IPS-18a (cell line): ENCODE measurements around the gene HIBCH.
"Not testable (repeated sequence)": the region's sequence is repeated elsewhere in the genome, so short reads cannot be mapped to it uniquely, and the experiment has no call there.

Experiments
- H3K27ac ChIP-seq: one replicate; pipeline ENCODE4 v1.5.1; 2013; ENCODE audit warnings: low read length
- H3K27me3 ChIP-seq: one replicate; pipeline ENCODE4 v1.6.1; 2013; ENCODE audit warnings: mild to moderate bottlenecking, low read length; ENCODE audit not compliant: control insufficient read depth, insufficient read depth
- H3K36me3 ChIP-seq: one replicate; pipeline ENCODE4 v1.6.1; 2013; ENCODE audit warnings: low read depth, low read length; ENCODE audit not compliant: control insufficient read depth
- H3K4me1 ChIP-seq: one replicate; pipeline ENCODE4 v1.6.1; 2013; ENCODE audit warnings: low read depth, low read length; ENCODE audit not compliant: control insufficient read depth
- H3K4me3 ChIP-seq: one replicate; pipeline ENCODE4 v1.5.1; 2013; ENCODE audit warnings: low read length
- H3K9ac ChIP-seq: one replicate; pipeline ENCODE4 v1.6.1; 2013; ENCODE audit warnings: mild to moderate bottlenecking, low read length, moderate library complexity
- H3K9me3 ChIP-seq: one replicate; pipeline ENCODE4 v1.6.1; 2013; ENCODE audit warnings: low read depth, low read length; ENCODE audit not compliant: control insufficient read depth

The HIBCH gene

DNA sequence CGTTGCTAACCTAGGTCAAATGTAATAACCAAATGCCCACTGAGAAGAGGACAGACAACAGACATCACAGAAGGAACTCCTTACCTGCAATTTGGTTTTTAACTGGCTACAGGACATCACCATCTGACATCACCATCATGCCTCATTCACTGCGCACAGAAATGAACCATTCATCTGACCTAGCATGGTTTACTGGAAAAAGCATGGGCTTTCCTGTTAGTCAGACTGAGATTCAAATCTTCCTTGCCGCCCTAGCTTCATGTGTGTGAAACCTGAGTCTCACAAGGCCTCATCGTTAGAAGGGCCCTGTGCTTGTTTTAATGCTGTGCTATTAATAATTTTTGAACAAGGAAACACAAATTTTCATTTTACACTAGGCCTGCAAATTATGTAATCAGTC, 1.1 kb upstream of the HIBCH start:
- Histone ChIP-seq H3K9ac (no peak overlapping the region), H3K27me3 (no peaks in the 10 kb centered on the region), H3K9me3 (no peaks in the 10 kb centered on the region), H3K36me3 (no peaks in the 10 kb centered on the region), H3K4me1 (peaks cover 8% of the 10 kb centered on the region), H3K4me3 (no peak overlapping the region), H3K27ac (no peak overlapping the region)

DNA sequence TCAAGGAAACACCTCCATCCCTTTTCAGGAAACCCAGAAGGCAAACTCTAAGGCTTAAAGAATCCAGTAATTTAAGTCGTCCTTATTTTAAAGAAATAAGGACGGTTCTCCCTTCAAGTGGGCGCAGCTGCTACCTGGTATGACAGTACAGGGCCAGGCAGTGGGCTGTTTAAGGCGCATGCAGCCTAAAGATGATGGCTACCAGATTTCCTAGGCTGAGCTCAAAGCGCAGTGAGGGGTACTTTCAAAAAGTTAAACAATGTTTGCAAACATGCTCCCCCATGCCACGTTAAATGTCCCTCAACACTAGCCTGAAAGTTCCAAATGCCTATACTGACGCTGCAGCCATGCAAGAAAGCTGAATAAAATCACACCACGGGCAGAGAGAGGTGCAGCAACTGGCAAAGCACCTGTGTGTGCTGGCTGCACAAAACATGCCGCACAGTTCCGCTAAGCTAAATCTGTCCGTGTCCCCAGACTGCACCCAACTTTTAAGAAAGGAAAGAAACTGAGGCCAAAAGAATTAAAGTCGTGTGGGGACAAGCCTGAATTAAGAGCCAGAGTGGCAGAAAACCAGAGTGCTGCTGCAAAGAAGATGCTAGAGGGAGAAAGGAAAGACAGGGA, 583 bp downstream of the HIBCH start:
- Histone ChIP-seq H3K27ac (no peak overlapping the region), H3K4me3 (peak overlapping the region; percentile 83), H3K36me3 (no peaks in the 10 kb centered on the region), H3K9ac (peak overlapping the region; percentile 51), H3K27me3 (no peaks in the 10 kb centered on the region), H3K9me3 (no peaks in the 10 kb centered on the region), H3K4me1 (peaks cover 8% of the 10 kb centered on the region)

DNA sequence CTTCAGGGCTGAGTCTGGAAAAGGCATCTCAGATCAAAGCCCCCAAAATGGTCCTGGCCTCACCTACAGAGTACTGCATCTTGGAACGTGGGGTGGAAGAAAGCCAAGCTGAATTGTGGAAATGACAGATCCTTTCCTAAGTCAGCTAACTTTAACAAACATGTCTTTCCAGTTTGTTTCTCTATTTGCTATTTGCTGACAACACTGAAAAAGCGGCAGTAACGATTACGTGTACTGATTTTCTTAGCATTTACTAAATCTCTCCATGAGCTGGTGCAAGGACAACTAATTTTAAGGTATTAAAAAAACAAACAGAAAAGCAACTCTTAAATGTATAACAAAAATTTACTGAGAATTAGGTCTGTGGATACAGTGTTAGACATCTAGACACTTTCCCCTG, 1.1 kb downstream of the HIBCH start:
- H3K4me3 ChIP-seq: peak overlapping the region; percentile 83
- H3K36me3 ChIP-seq: no peaks in the 10 kb centered on the region
- H3K27me3 ChIP-seq: no peaks in the 10 kb centered on the region
- peaks cover 8% of the 10 kb centered on the region for H3K4me1 ChIP-seq
- no peaks in the 10 kb centered on the region for H3K9me3 ChIP-seq
- no peak overlapping the region for H3K27ac ChIP-seq
- H3K9ac ChIP-seq: peak overlapping the region; percentile 51

DNA sequence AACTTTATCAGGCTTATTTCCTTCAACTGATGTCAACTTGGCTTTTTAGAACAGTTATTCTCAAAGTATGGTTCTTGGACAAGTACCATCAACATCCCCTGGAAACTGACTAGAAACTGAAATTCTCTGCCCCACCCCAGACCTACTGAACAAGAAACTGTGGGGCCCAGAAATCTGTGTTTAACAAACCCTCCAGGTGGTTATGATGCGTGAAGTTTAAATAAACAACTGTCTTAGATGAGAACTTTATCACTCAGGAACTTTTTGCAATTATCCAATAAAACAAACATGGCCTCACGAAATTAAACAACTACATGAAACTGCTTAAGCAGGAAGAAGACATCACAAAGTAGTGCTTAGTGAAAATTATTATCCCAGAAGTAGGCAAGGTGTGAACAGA, 4.4 kb downstream of the HIBCH start:
- H3K4me3 ChIP-seq: no peak overlapping the region
- no peak overlapping the region for H3K9ac ChIP-seq
- H3K9me3 ChIP-seq: no peaks in the 10 kb centered on the region
- no peaks in the 10 kb centered on the region for H3K36me3 ChIP-seq
- no peaks in the 10 kb centered on the region for H3K27me3 ChIP-seq
- no peak overlapping the region for H3K27ac ChIP-seq
- H3K4me1 ChIP-seq: peaks cover 7% of the 10 kb centered on the region

DNA sequence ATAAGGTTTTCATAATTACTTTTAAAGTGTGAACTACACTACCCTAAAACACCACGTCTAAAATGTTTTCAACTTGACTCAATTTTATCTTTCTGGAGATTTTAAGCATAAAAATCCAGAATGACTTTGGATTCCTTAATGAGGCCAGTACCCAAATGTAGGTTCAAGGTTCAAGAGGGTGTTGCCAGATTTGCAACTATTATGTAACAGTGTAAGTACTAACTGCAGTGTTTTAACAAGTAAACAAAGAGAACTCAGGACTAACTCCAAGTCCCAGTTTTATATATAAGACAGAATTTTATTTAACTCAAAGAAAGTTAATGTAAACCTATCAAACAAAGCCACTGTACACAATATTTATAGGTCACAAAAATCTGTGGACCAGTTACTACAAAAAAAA, 5.7 kb downstream of the HIBCH start:
- no peaks in the 10 kb centered on the region for H3K9me3 ChIP-seq
- H3K36me3 ChIP-seq: no peaks in the 10 kb centered on the region
- peaks cover 5% of the 10 kb centered on the region for H3K4me1 ChIP-seq
- no peaks in the 10 kb centered on the region for H3K27me3 ChIP-seq
- H3K27ac ChIP-seq: no peak overlapping the region
- H3K9ac ChIP-seq: no peak overlapping the region
- H3K4me3 ChIP-seq: no peak overlapping the region

DNA sequence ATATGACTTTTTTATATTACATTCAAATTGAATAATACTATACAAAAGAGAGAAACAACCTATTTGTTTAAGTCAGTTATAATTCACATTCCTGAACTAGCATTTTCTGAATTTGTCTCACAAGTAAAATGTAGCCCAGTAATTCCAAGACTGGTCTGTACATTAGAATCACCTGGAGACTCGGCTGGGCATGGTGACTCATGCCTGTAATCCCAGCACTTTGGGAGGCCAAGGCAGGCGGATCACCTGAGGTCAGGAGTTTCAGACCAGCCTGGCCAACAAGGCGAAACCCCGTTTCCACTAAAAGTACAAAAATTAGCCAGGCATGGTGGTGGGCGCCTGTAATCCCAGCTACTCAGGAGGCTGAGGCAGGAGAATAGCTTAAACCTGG, 7.0 kb downstream of the HIBCH start:
- not testable (repeated sequence) for H3K4me1 ChIP-seq, H3K27me3 ChIP-seq, H3K27ac ChIP-seq, H3K9me3 ChIP-seq, H3K36me3 ChIP-seq, H3K9ac ChIP-seq, H3K4me3 ChIP-seq

DNA sequence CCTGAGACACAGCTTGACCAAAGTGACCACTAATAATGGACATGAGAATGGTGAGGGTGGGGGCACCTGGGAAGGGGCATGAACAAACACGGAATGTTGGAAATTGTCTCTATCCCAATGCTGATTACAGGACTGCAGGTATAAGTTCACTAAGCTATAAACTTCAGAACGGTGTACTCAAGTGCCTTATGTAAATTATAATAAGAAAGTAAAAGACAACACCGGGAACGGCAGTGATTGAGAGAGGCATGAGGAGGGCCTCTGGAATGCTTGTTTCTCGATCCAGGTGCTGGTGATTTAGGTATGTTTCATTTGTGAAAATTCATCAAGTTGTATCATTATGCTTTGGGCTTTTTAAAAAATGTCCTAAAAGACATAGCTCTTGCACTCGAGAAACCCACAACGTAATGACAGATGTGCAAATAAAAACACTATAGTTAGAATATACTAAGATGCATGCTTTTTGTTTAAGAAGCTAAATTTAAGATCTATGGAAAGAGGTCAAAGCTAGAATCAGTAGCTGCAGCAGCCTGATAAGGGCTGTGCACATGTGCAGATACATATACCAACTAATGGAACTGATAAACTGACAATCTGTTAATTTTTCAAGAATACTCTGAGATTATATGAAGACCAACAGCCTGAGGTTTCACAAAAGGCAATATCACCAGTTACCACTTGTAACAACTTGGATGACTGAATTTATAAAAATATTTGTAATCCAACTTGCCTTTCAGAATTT, 7.6 kb downstream of the HIBCH start:
- Histone ChIP-seq H3K27me3 (no peaks in the 10 kb centered on the region), H3K4me3 (no peak overlapping the region), H3K9ac (no peak overlapping the region), H3K4me1 (no peaks in the 10 kb centered on the region), H3K36me3 (no peaks in the 10 kb centered on the region), H3K27ac (no peak overlapping the region), H3K9me3 (no peaks in the 10 kb centered on the region)

DNA sequence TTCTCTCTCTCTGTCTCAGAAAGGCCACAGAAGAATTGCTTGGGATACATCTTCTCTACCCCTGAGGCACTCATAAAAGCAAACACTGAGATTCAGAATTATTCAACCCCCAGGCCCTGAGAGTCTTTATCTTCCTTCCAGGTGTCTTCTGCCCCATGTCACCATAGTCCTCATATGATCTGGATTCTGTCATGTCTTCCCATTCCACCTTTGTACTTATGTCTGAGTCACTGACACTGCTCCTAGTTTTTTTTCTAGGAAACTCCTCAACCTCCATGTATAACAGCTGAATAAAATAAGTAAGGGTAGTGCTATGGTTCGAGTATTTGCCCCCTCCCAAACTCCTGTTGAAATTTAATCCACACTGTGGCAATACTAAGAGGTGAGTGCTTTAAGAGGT, 11.6 kb downstream of the HIBCH start:
- no peaks in the 10 kb centered on the region for H3K36me3 ChIP-seq

DNA sequence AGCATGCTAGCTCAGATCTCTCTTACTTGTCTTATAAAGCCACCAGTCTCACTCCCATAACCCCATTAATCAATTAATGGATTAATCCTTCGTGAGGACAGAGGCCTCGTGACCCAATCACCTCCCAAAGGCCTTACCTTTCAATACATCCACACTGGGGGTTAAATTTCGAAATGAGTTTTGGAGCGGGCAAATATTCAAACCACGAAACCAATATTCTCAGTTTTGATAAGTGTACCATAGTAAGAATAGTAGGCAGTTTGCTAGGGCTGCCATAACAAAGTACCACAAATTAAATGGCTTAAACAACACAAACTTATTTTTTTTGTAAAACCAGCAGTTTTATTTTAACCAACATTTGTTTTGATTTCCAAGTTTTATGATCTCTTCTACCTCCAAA, 15.2 kb downstream of the HIBCH start:
- Histone ChIP-seq H3K27me3 (no peaks in the 10 kb centered on the region), H3K27ac (no peak overlapping the region), H3K36me3 (no peaks in the 10 kb centered on the region), H3K4me3 (no peak overlapping the region), H3K9ac (no peak overlapping the region), H3K4me1 (peaks cover 6% of the 10 kb centered on the region), H3K9me3 (no peaks in the 10 kb centered on the region)

More for the DNA sequence above, 11.6 kb downstream of the HIBCH start:
- Histone ChIP-seq H3K9me3 (no peaks in the 10 kb centered on the region), H3K27me3 (no peaks in the 10 kb centered on the region), H3K27ac (no peak overlapping the region), H3K4me1 (no peaks in the 10 kb centered on the region), H3K9ac (no peak overlapping the region), H3K4me3 (no peak overlapping the region)

DNA sequence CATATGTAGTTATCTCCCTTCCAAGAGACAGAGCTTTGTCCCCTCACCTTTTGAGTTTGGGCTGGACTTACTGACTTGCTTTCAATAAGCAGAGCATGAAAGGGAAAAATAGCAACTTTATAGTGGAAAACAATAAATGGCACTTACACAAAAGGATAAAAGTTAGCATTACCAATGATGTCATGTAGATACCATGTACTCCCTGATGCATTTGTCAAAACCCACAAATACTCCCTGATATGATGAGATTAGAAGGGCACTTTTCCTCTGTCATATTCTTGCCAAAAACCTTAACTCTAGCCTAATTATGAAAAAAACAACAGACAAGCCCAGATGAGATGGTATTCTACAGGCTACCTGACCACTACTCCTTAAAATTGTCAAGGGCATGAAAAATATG, 16.0 kb downstream of the HIBCH start:
- no peak overlapping the region for H3K4me3 ChIP-seq
- H3K27ac ChIP-seq: no peak overlapping the region
- H3K9me3 ChIP-seq: no peaks in the 10 kb centered on the region
- H3K36me3 ChIP-seq: no peaks in the 10 kb centered on the region
- no peak overlapping the region for H3K9ac ChIP-seq
- no peaks in the 10 kb centered on the region for H3K27me3 ChIP-seq
- H3K4me1 ChIP-seq: peaks cover 6% of the 10 kb centered on the region

DNA sequence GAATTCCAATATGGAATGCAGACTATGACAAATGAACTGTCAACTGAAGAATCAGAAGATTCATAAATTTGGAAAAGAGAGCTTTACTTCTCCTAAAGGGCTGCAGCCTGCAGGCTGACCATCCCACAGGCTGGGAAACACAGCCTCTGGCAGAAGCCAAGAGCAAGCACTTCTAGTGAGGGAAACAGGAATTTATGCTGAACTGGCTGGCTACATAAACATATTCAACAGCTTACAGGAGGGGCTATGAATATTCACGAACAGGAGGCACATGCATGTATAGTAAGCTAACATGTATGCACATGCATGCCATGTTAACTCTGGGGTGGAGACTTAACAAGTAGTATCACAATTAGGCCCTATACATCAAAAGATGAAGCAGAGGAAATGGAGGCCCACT, 17.6 kb downstream of the HIBCH start:
- H3K9ac ChIP-seq: no peak overlapping the region
- no peaks in the 10 kb centered on the region for H3K9me3 ChIP-seq
- no peaks in the 10 kb centered on the region for H3K27me3 ChIP-seq
- H3K27ac ChIP-seq: no peak overlapping the region
- peaks cover 6% of the 10 kb centered on the region for H3K4me1 ChIP-seq
- no peak overlapping the region for H3K4me3 ChIP-seq
- no peaks in the 10 kb centered on the region for H3K36me3 ChIP-seq

DNA sequence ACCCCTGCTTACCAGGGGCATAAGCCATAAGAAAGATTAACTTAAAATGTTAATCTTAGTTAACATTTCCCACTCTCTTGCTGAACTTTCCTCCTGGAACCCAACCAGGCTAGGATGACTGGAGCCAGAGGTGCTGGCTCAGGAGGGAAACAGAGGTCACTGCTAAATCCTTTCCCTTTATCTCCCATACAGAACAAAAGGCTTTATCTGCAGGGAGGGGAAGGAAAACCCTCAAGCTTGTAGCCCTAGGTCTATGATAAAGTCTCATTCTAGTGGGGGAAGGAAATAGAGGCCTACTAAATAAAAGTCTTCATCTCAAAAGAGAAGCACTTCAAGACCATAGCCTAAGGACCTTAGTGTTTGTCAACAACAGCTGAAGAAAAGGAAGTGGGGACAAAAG, 18.6 kb downstream of the HIBCH start:
- Histone ChIP-seq H3K36me3 (no peaks in the 10 kb centered on the region), H3K4me3 (no peak overlapping the region), H3K4me1 (peaks cover 6% of the 10 kb centered on the region), H3K27ac (no peak overlapping the region), H3K27me3 (no peaks in the 10 kb centered on the region), H3K9ac (no peak overlapping the region), H3K9me3 (no peaks in the 10 kb centered on the region)
